ENCODE data around the gene TERF2IP.

DNA sequence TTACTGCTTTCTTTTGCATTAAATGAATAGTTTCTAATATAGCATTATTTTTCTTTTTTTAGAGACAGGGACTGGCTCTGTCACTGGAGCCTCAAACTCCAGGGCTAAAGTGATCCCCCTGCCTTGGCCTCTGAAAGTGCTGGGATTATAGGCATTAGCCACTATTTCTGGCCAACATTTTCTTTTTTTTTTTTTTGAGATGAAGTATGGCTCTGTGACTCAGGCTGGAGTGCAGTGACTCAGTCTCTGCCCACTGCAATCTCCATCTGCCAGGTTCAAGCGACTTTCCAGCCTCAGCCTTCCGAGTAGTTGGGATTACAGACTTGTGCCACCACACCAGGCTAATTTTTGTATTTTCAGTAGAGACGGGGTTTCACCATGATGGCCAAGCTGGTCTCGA lies 55.7 kb downstream of the TERF2IP start:
- TF ChIP-seq, protein P1, sequence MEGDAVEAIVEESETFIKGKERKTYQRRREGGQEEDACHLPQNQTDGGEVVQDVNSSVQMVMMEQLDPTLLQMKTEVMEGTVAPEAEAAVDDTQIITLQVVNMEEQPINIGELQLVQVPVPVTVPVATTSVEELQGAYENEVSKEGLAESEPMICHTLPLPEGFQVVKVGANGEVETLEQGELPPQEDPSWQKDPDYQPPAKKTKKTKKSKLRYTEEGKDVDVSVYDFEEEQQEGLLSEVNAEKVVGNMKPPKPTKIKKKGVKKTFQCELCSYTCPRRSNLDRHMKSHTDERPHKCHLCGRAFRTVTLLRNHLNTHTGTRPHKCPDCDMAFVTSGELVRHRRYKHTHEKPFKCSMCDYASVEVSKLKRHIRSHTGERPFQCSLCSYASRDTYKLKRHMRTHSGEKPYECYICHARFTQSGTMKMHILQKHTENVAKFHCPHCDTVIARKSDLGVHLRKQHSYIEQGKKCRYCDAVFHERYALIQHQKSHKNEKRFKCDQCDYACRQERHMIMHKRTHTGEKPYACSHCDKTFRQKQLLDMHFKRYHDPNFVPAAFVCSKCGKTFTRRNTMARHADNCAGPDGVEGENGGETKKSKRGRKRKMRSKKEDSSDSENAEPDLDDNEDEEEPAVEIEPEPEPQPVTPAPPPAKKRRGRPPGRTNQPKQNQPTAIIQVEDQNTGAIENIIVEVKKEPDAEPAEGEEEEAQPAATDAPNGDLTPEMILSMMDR (tag by site-specific recombination; IDR thresholded peaks at IDR 0.05), result no peak
- TF ChIP-seq ZNF488 (tag by site-specific recombination; IDR thresholded peaks at IDR 0.05), result no peak
- no peak for TF ChIP-seq SCRT2 (tag by site-specific recombination; IDR thresholded peaks at IDR 0.05)
- TF ChIP-seq ZNF280D (tag by site-specific recombination; IDR thresholded peaks at IDR 0.05), result no peak
- no peak for TF ChIP-seq SETDB1 (IDR thresholded peaks at IDR 0.05; ENCODE audit: insufficient read length, low read length)
- TF ChIP-seq KLF16 (tag by site-specific recombination; IDR thresholded peaks at IDR 0.05), result no peak
- no peak for TF ChIP-seq ZNF585B (tag by site-specific recombination; IDR thresholded peaks at IDR 0.05)
- TF ChIP-seq, protein P2, sequence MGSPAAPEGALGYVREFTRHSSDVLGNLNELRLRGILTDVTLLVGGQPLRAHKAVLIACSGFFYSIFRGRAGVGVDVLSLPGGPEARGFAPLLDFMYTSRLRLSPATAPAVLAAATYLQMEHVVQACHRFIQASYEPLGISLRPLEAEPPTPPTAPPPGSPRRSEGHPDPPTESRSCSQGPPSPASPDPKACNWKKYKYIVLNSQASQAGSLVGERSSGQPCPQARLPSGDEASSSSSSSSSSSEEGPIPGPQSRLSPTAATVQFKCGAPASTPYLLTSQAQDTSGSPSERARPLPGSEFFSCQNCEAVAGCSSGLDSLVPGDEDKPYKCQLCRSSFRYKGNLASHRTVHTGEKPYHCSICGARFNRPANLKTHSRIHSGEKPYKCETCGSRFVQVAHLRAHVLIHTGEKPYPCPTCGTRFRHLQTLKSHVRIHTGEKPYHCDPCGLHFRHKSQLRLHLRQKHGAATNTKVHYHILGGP (tag by site-specific recombination; IDR thresholded peaks at IDR 0.05), result no peak
- no peak for TF ChIP-seq ZNF580 (tag by site-specific recombination; IDR thresholded peaks at IDR 0.05)
- TF ChIP-seq ZNF10 (tag by site-specific recombination; IDR thresholded peaks at IDR 0.05), result no peak

Measured in HEK293 (cell line).